Measurements from ENCODE around the gene GAK. TPM values are rescaled to one million over a fixed set of nuclear protein-coding genes. Genes with fewer than 3 reads are reported as not detected.

The GAK gene
- polyA plus RNA-seq, 1 experiment, result 17.0 TPM

GRCh38 chr4:865572-865971, 66.5 kb downstream of the GAK start:
- no peak for TF ChIP-seq CTCF (IDR thresholded peaks at IDR 0.05; ENCODE audit: low read depth, low read length)
- POLR2A ChIA-PET, result no interaction called here
- Histone ChIP-seq H3K27me3 (ENCODE audit: control insufficient read depth, insufficient read depth, low read length) (no peaks in the 10 kb centered on the region), H3K27ac (ENCODE audit: low read depth, low read length) (no peak overlapping the region), H3K4me3 (ENCODE audit: low read depth, low read length) (no peak overlapping the region), H3K9me3 (ENCODE audit: control insufficient read depth, insufficient read depth, low read length) (peaks cover 8% of the 10 kb centered on the region; the same call in 1 of the 2 replicates)
- no peak for DNase-seq (ENCODE audit: low read depth, low spot score)
- CTCF ChIA-PET, result no interaction called here

- no peak for DNase-seq (ENCODE audit: low read depth, low spot score)
- no peak overlapping the region for H3K4me3 ChIP-seq (ENCODE audit: low read depth, low read length)
- POLR2A ChIA-PET, result no interaction called here
- peaks cover 4% of the 10 kb centered on the region; the same call in 1 of the 2 replicates for H3K9me3 ChIP-seq (ENCODE audit: control insufficient read depth, insufficient read depth, low read length)
- no peak for TF ChIP-seq CTCF (IDR thresholded peaks at IDR 0.05; ENCODE audit: low read depth, low read length)
- H3K27me3 ChIP-seq (ENCODE audit: control insufficient read depth, insufficient read depth, low read length), result no peaks in the 10 kb centered on the region
- CTCF ChIA-PET, result no interaction called here
- H3K27ac ChIP-seq (ENCODE audit: low read depth, low read length), result no peak overlapping the region
Measured at GRCh38 chr4:865121-865465, 67.0 kb downstream of the GAK start.

GRCh38 chr4:864456-865120, 67.5 kb downstream of the GAK start:
- DNase-seq (ENCODE audit: low read depth, low spot score), result no peak
- CTCF ChIA-PET, result no interaction called here
- POLR2A ChIA-PET, result no interaction called here
- TF ChIP-seq CTCF (IDR thresholded peaks at IDR 0.05; ENCODE audit: low read depth, low read length), result no peak
- no peak overlapping the region for H3K27ac ChIP-seq (ENCODE audit: low read depth, low read length)
- no peaks in the 10 kb centered on the region; the same call in 1 of the 2 replicates for H3K9me3 ChIP-seq (ENCODE audit: control insufficient read depth, insufficient read depth, low read length)
- H3K27me3 ChIP-seq (ENCODE audit: control insufficient read depth, insufficient read depth, low read length), result no peaks in the 10 kb centered on the region
- no peak overlapping the region for H3K4me3 ChIP-seq (ENCODE audit: low read depth, low read length)

GRCh38 chr4:860561-860960, 71.6 kb downstream of the GAK start:
- POLR2A ChIA-PET, result no interaction called here
- no peaks in the 10 kb centered on the region for H3K27me3 ChIP-seq (ENCODE audit: control insufficient read depth, insufficient read depth, low read length)
- no peak overlapping the region for H3K4me3 ChIP-seq (ENCODE audit: low read depth, low read length)
- CTCF ChIA-PET, result no interaction called here
- no peaks in the 10 kb centered on the region; the same call in 1 of the 2 replicates for H3K9me3 ChIP-seq (ENCODE audit: control insufficient read depth, insufficient read depth, low read length)
- no peak for TF ChIP-seq CTCF (IDR thresholded peaks at IDR 0.05; ENCODE audit: low read depth, low read length)
- DNase-seq (ENCODE audit: low read depth, low spot score), result no peak
- no peak overlapping the region for H3K27ac ChIP-seq (ENCODE audit: low read depth, low read length)

DNA sequence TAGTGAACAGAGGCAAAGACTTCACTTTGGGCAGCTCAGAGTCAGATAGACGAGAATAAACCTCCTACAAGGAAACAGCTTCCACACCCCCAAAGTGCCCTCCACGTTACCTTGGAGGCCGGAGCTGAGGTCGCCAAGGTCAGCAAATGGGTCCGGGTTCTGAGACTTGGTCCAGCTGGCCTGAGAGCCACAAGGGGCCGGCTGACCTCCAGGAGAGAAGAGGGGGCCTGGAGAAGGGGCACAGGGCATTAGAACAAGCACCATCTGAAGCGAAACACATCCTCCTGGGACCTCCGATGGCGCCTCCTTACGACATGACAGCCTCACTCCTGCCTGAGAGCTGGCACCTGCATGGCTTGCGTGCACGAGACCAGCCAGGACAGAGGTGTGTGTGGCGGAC, 72.6 kb downstream of the GAK start:
- Histone ChIP-seq H3K27ac (ENCODE audit: low read depth, low read length) (no peak overlapping the region), H3K9me3 (ENCODE audit: control insufficient read depth, insufficient read depth, low read length) (no peaks in the 10 kb centered on the region), H3K27me3 (ENCODE audit: control insufficient read depth, insufficient read depth, low read length) (no peaks in the 10 kb centered on the region), H3K4me3 (ENCODE audit: low read depth, low read length) (no peak overlapping the region)
- DNase-seq (ENCODE audit: low read depth, low spot score), result no peak
- no peak for TF ChIP-seq CTCF (IDR thresholded peaks at IDR 0.05; ENCODE audit: low read depth, low read length)
- POLR2A ChIA-PET, result no interaction called here
- CTCF ChIA-PET, result no interaction called here
